VCaP (cell line): Measurements from ENCODE around the gene PALD1.

Experiments used
- H3K27ac ChIP-seq: fragments of 450-650 bp; 2 replicates; pipeline ENCODE4 v1.5.1; 2017
- TF ChIP-seq, protein P1 (sequence below): fragments of 450-650 bp; conservative IDR thresholded peaks from 2 replicates; pipeline ENCODE4 v1.5.1; 2017; ENCODE audit warnings: mild to moderate bottlenecking, moderate library complexity

The PALD1 gene

DNA sequence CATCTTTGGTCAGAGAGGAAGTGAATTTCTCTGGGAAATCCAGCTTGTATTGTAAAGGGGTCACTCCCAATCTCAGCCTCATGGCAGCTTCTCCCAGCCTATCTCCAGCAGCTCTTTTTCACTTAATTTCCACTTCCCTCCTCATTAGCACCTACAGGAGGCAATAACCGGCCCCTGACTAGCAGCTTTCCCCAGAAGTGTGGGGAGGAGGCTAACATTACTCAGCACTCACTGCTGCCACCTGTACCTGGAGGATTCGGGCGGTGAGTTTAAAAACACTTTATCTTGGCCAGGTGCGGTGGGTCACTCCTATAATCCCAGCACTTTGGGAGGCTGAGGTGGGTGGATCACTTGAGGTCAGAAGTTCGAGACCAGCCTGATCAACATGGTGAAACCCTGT, 40.8 kb upstream of the PALD1 start:
- H3K27ac ChIP-seq: no peak overlapping the region
- TF ChIP-seq, protein P1, sequence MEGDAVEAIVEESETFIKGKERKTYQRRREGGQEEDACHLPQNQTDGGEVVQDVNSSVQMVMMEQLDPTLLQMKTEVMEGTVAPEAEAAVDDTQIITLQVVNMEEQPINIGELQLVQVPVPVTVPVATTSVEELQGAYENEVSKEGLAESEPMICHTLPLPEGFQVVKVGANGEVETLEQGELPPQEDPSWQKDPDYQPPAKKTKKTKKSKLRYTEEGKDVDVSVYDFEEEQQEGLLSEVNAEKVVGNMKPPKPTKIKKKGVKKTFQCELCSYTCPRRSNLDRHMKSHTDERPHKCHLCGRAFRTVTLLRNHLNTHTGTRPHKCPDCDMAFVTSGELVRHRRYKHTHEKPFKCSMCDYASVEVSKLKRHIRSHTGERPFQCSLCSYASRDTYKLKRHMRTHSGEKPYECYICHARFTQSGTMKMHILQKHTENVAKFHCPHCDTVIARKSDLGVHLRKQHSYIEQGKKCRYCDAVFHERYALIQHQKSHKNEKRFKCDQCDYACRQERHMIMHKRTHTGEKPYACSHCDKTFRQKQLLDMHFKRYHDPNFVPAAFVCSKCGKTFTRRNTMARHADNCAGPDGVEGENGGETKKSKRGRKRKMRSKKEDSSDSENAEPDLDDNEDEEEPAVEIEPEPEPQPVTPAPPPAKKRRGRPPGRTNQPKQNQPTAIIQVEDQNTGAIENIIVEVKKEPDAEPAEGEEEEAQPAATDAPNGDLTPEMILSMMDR: no peak

- TF ChIP-seq, protein P1: no peak
- no peak overlapping the region for H3K27ac ChIP-seq
Measured at GRCh38 chr10:70440296-70441160, 38.0 kb upstream of the PALD1 start.

GRCh38 chr10:70441161-70441894, 37.2 kb upstream of the PALD1 start, which contains the start of gene NODAL:
Gene NODAL, minus strand, starts transcription at chr10:70441681. Its CDS starts 14 bp downstream, at chr10:70441667.
- no peak within 1 kb of the TSS for H3K27ac ChIP-seq
- TF ChIP-seq, protein P1: no peak

GRCh38 chr10:70441895-70442309, 36.7 kb upstream of the PALD1 start:
- no peak overlapping the region for H3K27ac ChIP-seq
- TF ChIP-seq, protein P1: no peak

DNA sequence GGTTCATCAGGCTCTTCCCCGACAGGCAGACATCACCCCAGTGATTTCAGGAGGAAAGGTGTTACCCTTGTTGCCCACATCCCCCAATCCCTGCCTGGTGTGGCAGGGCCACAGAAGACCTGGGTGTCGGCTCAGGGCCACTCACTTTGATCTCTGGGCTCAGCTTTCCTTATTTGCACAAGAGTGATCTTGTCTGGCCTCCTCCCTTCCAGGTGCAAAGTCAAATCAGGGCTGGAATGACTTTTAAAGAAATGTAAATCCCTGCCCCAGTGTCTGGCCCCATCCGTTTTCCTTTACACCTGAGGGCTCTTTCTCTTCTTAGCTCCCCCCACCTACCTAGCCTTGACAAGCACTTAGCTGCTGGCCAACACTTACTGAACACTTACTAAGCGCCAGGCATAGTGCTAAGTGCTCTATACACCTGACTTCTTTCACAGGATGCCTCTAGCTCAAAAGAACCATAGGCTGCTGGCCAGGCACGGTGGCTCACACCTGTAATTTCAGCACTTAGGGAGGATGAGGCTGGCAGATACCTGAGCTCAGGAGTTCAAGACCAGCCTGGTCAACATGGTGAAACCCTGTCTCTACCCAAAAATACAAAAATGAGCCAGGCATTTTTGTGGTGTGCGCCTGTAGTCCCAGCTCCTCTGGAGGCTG, 36.1 kb upstream of the PALD1 start:
- TF ChIP-seq, protein P1: no peak
- H3K27ac ChIP-seq: no peak overlapping the region

GRCh38 chr10:70444744-70445143, 33.8 kb upstream of the PALD1 start:
- TF ChIP-seq, protein P1: no peak
- H3K27ac ChIP-seq: no peak overlapping the region
